ENCODE measurements around the gene DCHS1.

DNA sequence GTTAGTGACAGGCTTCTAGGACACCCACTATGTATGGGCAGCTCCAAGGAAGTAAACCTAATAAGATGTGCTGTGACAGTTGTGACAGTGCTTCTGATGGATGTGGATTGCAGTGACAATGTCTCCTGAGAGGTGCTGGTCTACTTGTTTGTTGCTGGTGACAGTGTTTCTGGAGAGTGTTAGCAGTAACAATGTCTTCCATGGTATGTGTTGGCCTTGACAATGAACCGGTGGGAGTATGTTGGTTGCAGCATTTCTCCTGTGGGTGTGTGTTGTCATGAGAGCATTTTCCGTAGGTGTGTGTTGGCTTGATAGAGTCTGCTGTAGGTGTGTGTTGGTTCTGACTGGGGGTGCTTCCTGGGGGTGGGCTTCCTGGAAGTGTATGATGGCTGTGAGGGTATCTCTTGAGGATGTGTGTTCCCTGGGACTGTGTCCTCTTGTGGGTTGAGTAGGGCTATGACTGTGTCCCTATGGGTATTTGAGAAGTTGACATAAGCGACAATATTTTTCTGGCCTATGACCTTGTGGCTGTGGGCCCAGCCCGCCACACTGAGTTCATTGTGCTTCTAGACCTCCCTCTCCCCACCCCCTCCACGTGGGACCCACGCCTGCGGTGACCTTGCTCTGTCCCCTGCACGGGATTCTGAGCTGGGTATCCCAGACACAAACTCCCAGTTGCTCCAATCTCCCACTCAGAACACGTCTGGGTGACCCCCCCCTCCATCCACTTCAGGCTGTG is 1.2 kb downstream of the DCHS1 start:
- TF ChIP-seq, protein P1, sequence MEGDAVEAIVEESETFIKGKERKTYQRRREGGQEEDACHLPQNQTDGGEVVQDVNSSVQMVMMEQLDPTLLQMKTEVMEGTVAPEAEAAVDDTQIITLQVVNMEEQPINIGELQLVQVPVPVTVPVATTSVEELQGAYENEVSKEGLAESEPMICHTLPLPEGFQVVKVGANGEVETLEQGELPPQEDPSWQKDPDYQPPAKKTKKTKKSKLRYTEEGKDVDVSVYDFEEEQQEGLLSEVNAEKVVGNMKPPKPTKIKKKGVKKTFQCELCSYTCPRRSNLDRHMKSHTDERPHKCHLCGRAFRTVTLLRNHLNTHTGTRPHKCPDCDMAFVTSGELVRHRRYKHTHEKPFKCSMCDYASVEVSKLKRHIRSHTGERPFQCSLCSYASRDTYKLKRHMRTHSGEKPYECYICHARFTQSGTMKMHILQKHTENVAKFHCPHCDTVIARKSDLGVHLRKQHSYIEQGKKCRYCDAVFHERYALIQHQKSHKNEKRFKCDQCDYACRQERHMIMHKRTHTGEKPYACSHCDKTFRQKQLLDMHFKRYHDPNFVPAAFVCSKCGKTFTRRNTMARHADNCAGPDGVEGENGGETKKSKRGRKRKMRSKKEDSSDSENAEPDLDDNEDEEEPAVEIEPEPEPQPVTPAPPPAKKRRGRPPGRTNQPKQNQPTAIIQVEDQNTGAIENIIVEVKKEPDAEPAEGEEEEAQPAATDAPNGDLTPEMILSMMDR (IDR thresholded peaks at IDR 0.05) = no peak
- TF ChIP-seq POLR2A (IDR thresholded peaks at IDR 0.05) = no peak
